Coronary artery (tissue), 2 donors: Measurements from ENCODE around the gene UNC13B.
"Not testable (repeated sequence)": the region's sequence is repeated elsewhere in the genome, so short reads cannot be mapped to it uniquely, and the experiment has no call there.

Experiments
- DNase-seq: peaks from one replicate; pipeline ENCODE4 v3.0.0-alpha.2; 2017; ENCODE audit warnings: low spot score
- H3K27ac ChIP-seq, 2 donors: fragments of 200-600 bp; sonication (generic); one replicate each; pipeline ENCODE4 v1.5.1; 2016 to 2019
- H3K4me3 ChIP-seq: fragments of 200-600 bp; sonication (generic); 2 replicates; pipeline ENCODE4 v1.5.1; 2016; ENCODE audit warnings: mild to moderate bottlenecking, moderate library complexity
- CTCF ChIP-seq: fragments of 200-600 bp; sonication (generic); IDR thresholded peaks from one replicate; pipeline ENCODE4 v1.5.1; 2019; ENCODE audit warnings: antibody characterized with exemption

Gene UNC13B

GRCh38 chr9:35152926-35153325, 8.9 kb upstream of the UNC13B start:
- no peak for DNase-seq
- no peak for TF ChIP-seq CTCF
- no peak overlapping the region for H3K27ac ChIP-seq
- no peak overlapping the region for H3K4me3 ChIP-seq

- Histone ChIP-seq H3K27ac (no peak overlapping the region), H3K4me3 (no peak overlapping the region)
- no peak for DNase-seq
- TF ChIP-seq CTCF = no peak
These were observed 5.0 kb upstream of the UNC13B start for GRCh38 chr9:35156781-35157180.

- not testable (repeated sequence) for DNase-seq, H3K27ac ChIP-seq, H3K4me3 ChIP-seq
These were observed 4.0 kb upstream of the UNC13B start for GRCh38 chr9:35157836-35158235.

- TF ChIP-seq CTCF = no peak
- no peak for DNase-seq
- no peak overlapping the region for H3K4me3 ChIP-seq
- H3K27ac ChIP-seq = no peak overlapping the region
These were observed 3.1 kb upstream of the UNC13B start for GRCh38 chr9:35158501-35159280.

GRCh38 chr9:35162605-35163315, 951 bp downstream of the UNC13B start:
- TF ChIP-seq CTCF = no peak
- DNase-seq = no peak
- Histone ChIP-seq H3K4me3 (peak overlapping the region; percentile 84), H3K27ac (peak overlapping the region; percentile 94 to 97)

GRCh38 chr9:35163413-35163812, 1.6 kb downstream of the UNC13B start:
- H3K4me3 ChIP-seq = peak overlapping the region; percentile 84
- peak overlapping the region; percentile 94 to 97 for H3K27ac ChIP-seq
- TF ChIP-seq CTCF = no peak
- DNase-seq = no peak

GRCh38 chr9:35164711-35165110, 2.9 kb downstream of the UNC13B start:
- H3K27ac ChIP-seq = no peak overlapping the region

GRCh38 chr9:35167429-35167828, 5.6 kb downstream of the UNC13B start:
- not testable (repeated sequence) for DNase-seq, H3K4me3 ChIP-seq, H3K27ac ChIP-seq

More at GRCh38 chr9:35164711-35165110, 2.9 kb downstream of the UNC13B start:
- no peak for TF ChIP-seq CTCF
- no peak for DNase-seq
- H3K4me3 ChIP-seq = no peak overlapping the region
